ENCODE data around the gene SCGB3A2.

DNA sequence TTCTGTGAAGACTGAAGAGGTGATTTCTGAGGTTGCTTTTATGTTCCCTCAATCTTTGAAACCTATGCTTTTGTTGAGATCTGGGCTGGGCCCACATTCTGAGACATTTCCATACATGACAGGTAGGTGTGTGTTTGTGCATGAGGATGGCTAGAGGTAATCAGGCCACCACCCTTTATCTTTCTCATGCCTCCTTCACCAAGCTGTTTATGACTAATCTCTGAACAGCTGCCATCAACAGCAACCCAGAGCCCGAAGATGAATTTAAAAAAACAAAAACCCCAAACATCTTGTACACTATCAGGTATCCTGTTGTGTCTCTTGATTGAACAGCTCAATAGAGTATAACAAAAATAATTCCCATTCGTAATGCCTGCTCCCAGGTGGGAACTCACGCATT lies 40.4 kb downstream of the SCGB3A2 start:
- TF ChIP-seq POLR2A (IDR thresholded peaks at IDR 0.05; ENCODE audit: low read length), result no peak
- TF ChIP-seq GATA1 (IDR thresholded peaks at IDR 0.05; ENCODE audit: low read depth, low read length), result no peak
